Left ventricle myocardium inferior (tissue), 1 donor: ENCODE data around the gene PPP1R9A. TPM values are rescaled to one million over a fixed set of nuclear protein-coding genes. Genes with fewer than 3 reads are reported as not detected.

ENCODE experiments used
- DNase-seq: peaks from one replicate; pipeline ENCODE4 v3.0.0-alpha.2; 2020
- H3K27ac ChIP-seq: fragments of 200-600 bp; replicated peaks from 2 replicates; pipeline ENCODE4 v1.8.0; 2021
- H3K27me3 ChIP-seq: fragments of 200-600 bp; 2 replicates; pipeline ENCODE4 v1.8.0; 2021; ENCODE audit warnings: low read depth
- H3K36me3 ChIP-seq: fragments of 200-600 bp; 2 replicates; pipeline ENCODE4 v1.8.0; 2021
- H3K4me1 ChIP-seq: fragments of 200-600 bp; 2 replicates; pipeline ENCODE4 v1.8.0; 2021
- H3K4me3 ChIP-seq: fragments of 200-600 bp; 2 replicates; pipeline ENCODE4 v1.8.0; 2021; ENCODE audit warnings: mild to moderate bottlenecking, moderate library complexity
- H3K9me3 ChIP-seq: fragments of 200-600 bp; replicated peaks from 2 replicates; pipeline ENCODE4 v1.8.0; 2021
- intact Hi-C: fragments of 100-400 bp; cut with micrococcal nuclease; formaldehyde crosslinking; loops from one replicate; pipeline ENCODE4 v1.11.0; 2022
- long read RNA-seq: library from polyadenylated mRNA; unstranded; transcript quantifications from one replicate; pipeline ENCODE4 v2.0.0, GENCODE V29; 2021
- total RNA-seq: library from RNA; stranded (reverse); fragmentation: NEBNext Ultra II Directional; extraction: Animal tissue kit (Norgen Biotek cat#: 25700); gene quantifications from one replicate; pipeline ENCODE4 v1.2.1, GENCODE V29; 2021
- TF ChIP-seq, protein P1 (sequence below): fragments of 200-600 bp; IDR thresholded peaks from 2 replicates; pipeline ENCODE4 v1.8.0; 2021; ENCODE audit warnings: antibody characterized with exemption, mild to moderate bottlenecking, borderline replicate concordance
- donor health status: DM: no; HTN: yes; CAD: no; lungs with severe emphysema.

The PPP1R9A gene
- 27.6 TPM for total RNA-seq
- long read RNA-seq, partial matches to known transcripts = 5 of 13 reads
- long read RNA-seq, other reads (novel, unspliced or antisense) = 8 of 13 reads

DNA sequence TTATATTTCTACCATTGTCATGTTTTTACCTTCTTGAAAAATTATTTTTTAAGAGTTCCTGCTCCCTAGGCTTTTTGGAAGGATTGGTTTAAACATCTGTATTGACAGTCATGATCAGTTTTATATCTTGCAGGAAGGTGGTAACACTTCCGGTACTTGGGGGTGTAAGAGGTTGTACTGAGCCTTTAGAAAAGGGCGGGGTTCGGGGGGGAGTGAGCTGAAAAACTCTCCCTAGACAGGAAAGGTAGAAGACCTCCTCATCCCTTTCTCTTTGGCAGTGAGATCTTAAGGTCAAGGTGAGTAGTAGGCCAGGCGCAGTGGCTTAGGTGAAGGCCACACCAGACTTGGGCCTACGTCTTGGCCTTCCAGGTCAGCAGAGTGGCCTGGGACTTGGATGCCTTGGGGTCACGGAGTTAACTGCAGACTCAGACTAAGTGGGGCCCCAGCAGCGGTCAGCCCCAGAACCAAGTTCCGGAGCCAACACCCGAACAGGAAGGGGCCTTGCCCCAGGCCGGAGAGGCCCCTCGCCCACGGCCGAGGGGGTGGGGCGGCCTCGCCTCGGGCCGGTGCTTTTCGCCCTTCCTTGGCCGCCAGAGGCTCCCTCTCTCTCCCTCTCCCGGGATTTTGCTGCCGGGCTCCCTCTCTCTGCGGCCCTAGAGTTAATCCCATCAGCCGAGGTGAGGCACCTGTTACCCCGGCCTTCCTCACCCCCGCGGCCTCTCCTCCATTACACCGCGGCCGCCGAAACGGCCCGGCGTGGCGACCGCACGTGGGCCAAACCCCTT lies at the start of gene PPP1R9A:
Gene PPP1R9A (plus strand): TSS at position 569 of the 785 bp plus-strand sequence. CDS start 2,520 bp downstream, outside the sequence.
- Histone ChIP-seq H3K4me1 (peaks cover 15% of the 10 kb centered on the region), H3K36me3 (no peaks in the 10 kb centered on the region), H3K27me3 (no peaks in the 10 kb centered on the region), H3K9me3 (no peaks in the 10 kb centered on the region), H3K27ac (peak within 1 kb of the TSS; percentile 78), H3K4me3 (peak within 1 kb of the TSS; percentile 74)
- TF ChIP-seq, protein P1, sequence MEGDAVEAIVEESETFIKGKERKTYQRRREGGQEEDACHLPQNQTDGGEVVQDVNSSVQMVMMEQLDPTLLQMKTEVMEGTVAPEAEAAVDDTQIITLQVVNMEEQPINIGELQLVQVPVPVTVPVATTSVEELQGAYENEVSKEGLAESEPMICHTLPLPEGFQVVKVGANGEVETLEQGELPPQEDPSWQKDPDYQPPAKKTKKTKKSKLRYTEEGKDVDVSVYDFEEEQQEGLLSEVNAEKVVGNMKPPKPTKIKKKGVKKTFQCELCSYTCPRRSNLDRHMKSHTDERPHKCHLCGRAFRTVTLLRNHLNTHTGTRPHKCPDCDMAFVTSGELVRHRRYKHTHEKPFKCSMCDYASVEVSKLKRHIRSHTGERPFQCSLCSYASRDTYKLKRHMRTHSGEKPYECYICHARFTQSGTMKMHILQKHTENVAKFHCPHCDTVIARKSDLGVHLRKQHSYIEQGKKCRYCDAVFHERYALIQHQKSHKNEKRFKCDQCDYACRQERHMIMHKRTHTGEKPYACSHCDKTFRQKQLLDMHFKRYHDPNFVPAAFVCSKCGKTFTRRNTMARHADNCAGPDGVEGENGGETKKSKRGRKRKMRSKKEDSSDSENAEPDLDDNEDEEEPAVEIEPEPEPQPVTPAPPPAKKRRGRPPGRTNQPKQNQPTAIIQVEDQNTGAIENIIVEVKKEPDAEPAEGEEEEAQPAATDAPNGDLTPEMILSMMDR = peak; percentile 54
- intact Hi-C loops = no loop called here
- peak; percentile 33 for DNase-seq

DNA sequence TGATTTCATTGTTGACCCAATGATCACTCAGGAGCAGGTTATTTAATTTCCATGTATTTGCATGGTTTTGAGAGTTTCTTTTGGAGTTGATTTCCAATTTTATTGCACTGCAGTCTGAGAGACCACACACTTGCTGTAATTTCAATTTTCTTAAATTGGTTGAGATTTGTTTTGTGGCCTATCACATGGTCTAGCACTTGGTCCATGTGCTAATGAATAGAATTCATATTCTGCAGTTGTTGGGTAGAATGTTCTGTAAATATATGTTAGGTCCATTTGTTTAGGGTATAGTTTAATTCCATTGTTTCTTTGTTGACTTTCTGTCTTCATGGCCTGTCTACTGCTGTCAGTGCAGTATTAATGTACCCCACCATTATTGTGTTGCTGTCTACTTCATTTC lies 36.3 kb upstream of the PPP1R9A start:
- DNase-seq = no peak
- no peaks in the 10 kb centered on the region for H3K4me1 ChIP-seq
- no peaks in the 10 kb centered on the region for H3K36me3 ChIP-seq
- H3K27me3 ChIP-seq = no peaks in the 10 kb centered on the region
- intact Hi-C loops = no loop called here
- TF ChIP-seq, protein P1 = no peak
- H3K4me3 ChIP-seq = no peak overlapping the region
- no peak overlapping the region for H3K27ac ChIP-seq
- peaks cover 7% of the 10 kb centered on the region for H3K9me3 ChIP-seq

DNA sequence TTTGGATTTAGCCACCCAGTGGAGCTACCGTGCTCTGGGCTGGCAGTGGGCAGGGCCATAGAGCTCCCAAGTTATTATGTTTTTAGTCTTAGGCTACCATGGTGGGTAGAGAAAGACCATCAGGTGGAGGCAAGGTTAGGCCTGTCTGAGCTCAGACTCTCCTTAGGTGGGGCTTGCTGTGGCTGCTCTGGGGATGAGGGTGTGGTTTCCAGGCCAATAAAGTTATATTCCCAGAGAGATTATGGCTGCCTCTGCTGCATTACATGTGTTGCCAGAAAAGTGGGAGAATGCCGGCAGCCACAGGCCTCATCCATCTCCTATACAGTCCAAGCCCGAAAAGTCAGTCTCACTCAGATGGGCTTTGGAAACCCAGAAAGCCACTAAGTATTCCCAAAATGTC lies 34.2 kb upstream of the PPP1R9A start:
- intact Hi-C loops = no loop called here
- H3K4me1 ChIP-seq = no peaks in the 10 kb centered on the region
- no peak overlapping the region for H3K4me3 ChIP-seq
- peaks cover 17% of the 10 kb centered on the region for H3K9me3 ChIP-seq
- DNase-seq = no peak
- no peak overlapping the region for H3K27ac ChIP-seq
- no peaks in the 10 kb centered on the region for H3K36me3 ChIP-seq
- TF ChIP-seq, protein P1 = no peak
- no peaks in the 10 kb centered on the region for H3K27me3 ChIP-seq

DNA sequence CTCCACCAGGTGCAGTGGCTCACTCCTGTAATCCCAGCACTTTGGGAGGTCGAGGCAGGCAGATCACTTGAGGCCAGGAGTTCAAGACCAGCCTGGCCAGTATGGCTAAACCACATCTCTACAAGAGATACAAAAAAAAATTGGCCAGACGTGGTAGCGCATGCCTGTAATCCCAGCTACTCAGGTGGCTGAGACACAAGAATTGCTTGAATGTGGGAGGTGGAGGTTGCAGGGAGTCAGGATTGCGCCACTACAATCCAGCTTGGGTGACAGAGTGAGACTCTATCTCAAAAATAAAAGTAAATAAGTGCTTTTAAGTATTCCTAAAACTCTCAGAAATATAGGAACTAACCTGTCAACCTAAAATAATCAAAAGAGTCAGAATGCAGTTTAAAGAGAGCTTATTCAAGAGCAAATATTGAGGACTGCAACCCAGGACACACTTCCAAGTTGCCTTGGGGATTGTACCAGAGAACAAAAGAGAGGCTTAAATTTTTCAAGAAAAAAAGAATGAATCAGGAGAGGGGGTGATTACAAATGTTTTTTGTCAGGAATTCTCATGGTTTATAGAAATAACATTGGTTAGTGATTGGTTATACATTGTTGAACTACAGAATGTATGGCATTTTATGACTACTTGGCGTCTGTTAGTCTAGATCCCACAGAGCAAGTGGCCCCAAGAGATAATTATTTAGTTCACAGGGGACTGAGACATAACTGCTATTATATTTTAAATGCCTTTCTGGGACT lies 33.2 kb upstream of the PPP1R9A start:
- H3K4me1 ChIP-seq = no peaks in the 10 kb centered on the region
- no peak overlapping the region for H3K4me3 ChIP-seq
- no peaks in the 10 kb centered on the region for H3K27me3 ChIP-seq
- peaks cover 18% of the 10 kb centered on the region for H3K9me3 ChIP-seq
- intact Hi-C loops = no loop called here
- H3K36me3 ChIP-seq = no peaks in the 10 kb centered on the region
- TF ChIP-seq, protein P1 = no peak
- no peak overlapping the region for H3K27ac ChIP-seq
- DNase-seq = no peak

DNA sequence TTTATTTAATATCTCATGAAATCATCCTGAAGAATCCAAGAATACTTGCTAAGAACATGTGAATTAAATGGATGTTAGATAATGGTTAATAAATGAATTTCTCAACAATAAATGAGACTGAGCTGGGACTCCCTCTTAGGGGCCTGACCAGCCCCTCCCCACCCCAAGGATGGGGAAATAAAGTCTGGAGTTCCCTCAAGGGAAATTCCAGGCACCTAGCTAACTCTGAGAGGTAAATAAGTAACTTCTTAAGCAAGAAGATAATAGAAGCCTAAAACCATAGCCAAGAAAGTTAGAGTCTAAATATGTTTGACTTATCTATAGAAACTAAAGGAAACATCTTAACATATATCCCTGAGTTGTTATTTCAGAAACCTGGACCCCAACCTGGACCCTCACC lies 32.2 kb upstream of the PPP1R9A start:
- no peak for DNase-seq
- no peak overlapping the region for H3K27ac ChIP-seq
- H3K27me3 ChIP-seq = no peaks in the 10 kb centered on the region
- TF ChIP-seq, protein P1 = no peak
- no peak overlapping the region for H3K4me3 ChIP-seq
- no peaks in the 10 kb centered on the region for H3K4me1 ChIP-seq
- intact Hi-C loops = no loop called here
- H3K36me3 ChIP-seq = no peaks in the 10 kb centered on the region
- H3K9me3 ChIP-seq = peaks cover 12% of the 10 kb centered on the region
